ENCODE data around the gene COPS7A.

The COPS7A gene

GRCh38 chr12:6750506-6750905 is 26.7 kb downstream of the COPS7A start:
- no peak for DNase-seq (ENCODE audit: low read depth in 2 of 2, low spot score in 1 of 2)

GRCh38 chr12:6751767-6752166 is 27.9 kb downstream of the COPS7A start:
- no peak for DNase-seq (ENCODE audit: low read depth in 2 of 2, low spot score in 1 of 2)

- DNase-seq (ENCODE audit: low read depth in 2 of 2, low spot score in 1 of 2), result no peak
Observed at GRCh38 chr12:6752167-6752920, 28.5 kb downstream of the COPS7A start.

DNA sequence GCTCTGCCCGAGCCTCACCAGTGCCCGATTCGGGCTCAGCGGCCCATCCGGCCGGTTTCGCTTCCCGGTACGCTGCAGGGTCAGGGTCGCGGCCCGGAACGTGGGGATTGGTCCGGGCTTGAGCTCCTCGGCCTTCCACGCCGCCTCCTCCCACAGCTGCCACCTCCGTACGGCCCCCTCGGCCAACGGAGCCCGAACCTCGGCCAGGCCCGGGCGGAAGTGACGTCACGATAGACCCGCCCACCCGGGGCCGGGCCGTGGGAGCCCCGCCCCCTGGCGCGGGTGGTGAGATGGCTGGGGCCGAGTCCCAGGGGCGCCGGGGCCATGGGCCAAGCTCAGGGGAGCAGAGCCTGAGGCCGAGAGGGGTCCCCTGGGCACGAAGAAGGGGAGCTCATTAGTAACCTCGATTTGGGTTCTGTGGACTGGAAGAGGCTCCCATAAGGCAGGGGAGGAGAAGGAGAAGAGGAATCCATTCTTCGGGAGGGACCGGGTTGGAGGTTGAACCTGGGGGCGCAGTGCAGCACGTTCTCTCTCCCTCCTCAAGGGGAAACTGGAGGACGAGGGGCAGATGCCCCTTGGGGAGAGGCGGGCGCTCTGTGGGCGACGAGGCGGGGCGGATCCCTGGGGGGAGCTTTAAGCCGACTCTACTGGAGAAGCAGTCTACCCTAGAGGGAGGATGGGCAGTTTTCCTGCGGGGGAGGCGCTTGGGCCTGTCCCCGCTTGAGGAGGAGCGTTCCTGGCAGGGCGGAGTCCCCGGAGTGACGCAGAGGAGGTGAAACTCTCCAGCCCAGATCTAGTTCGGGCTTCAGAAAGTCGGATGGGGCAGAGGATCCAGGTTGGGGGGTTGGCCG is 29.3 kb downstream of the COPS7A start, which contains the start of gene MLF2:
MLF2 (minus strand) TSS at position 221 of the 851 bp plus-strand sequence. CDS start 807 bp downstream, outside the sequence.
- peak; percentile 94 to 95 for DNase-seq (ENCODE audit: low read depth in 2 of 2, low spot score in 1 of 2)

DNA sequence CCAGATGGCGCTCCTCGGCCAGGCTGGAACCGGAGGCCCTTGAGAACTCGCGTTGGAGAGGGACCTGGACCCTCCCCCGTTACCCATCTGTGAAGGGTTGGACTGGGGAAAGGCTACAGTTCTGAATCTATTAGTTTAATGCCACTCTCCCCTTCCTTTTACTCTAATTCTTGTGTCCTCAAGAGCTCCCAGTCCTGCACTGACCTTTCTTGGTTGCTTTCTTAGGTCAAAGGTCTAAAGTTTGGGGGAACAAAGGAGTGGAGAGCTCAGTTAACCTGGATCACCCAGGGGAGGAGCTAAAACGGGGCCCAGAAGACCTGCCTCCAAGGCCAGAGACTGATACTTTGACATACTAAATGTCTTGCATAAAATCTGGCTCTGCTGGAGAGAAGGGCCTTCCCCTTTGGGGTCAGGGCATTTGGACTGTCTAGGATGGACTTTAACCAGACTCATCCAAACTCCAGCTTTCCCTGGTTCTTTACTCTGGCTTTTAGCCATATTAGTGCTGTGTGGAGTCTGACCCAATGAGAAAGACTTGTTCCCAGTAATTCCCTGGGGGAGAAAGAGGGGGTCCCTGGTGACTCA is 30.0 kb downstream of the COPS7A start:
- DNase-seq (ENCODE audit: low read depth in 2 of 2, low spot score in 1 of 2), result no peak

- DNase-seq (ENCODE audit: low read depth in 2 of 2, low spot score in 1 of 2), result no peak
Observed at GRCh38 chr12:6754411-6754810, 30.6 kb downstream of the COPS7A start.

GRCh38 chr12:6757028-6757690 is 33.3 kb downstream of the COPS7A start:
- DNase-seq (ENCODE audit: low read depth in 2 of 2, low spot score in 1 of 2), result no peak

- no peak for DNase-seq (ENCODE audit: low read depth in 2 of 2, low spot score in 1 of 2)
Observed at GRCh38 chr12:6758506-6759095, 34.8 kb downstream of the COPS7A start.

GRCh38 chr12:6759741-6760140 is 35.9 kb downstream of the COPS7A start:
- no peak for DNase-seq (ENCODE audit: low read depth in 2 of 2, low spot score in 1 of 2)

DNA sequence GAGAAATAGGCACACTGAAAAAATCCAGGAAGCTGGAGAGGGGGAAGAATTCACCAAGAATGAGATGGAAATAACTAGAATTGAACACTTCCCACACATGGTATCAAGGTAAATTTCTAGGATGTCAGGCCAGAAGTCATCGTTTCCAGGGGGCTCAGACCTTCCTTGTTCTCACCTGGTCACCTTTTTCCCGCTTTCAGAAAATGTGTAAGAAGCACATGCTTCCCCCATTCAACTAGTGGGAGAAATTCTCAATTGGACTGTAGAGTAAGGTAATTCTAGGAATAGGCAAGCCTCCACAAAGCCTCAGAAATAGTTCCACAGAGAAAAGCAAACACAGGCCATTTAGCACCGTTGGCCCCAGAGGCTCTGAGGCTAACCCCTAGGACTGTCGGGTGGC is 39.5 kb downstream of the COPS7A start:
- DNase-seq (ENCODE audit: low read depth in 2 of 2, low spot score in 1 of 2), result no peak

- DNase-seq (ENCODE audit: low read depth in 2 of 2, low spot score in 1 of 2), result no peak
Observed at GRCh38 chr12:6764011-6764828, 40.4 kb downstream of the COPS7A start.

GRCh38 chr12:6765048-6765633 is 41.3 kb downstream of the COPS7A start:
- DNase-seq (ENCODE audit: low read depth in 2 of 2, low spot score in 1 of 2), result no peak

- no peak for DNase-seq (ENCODE audit: low read depth in 2 of 2, low spot score in 1 of 2)
Observed at GRCh38 chr12:6765634-6766581, 42.1 kb downstream of the COPS7A start, which contains the start of gene PTMS. Gene PTMS (plus strand): TSS chr12:6766363. CDS start chr12:6766706, 343 bp downstream.

GRCh38 chr12:6766651-6767349 is 43.0 kb downstream of the COPS7A start:
- no peak for DNase-seq (ENCODE audit: low read depth in 2 of 2, low spot score in 1 of 2)

DNA sequence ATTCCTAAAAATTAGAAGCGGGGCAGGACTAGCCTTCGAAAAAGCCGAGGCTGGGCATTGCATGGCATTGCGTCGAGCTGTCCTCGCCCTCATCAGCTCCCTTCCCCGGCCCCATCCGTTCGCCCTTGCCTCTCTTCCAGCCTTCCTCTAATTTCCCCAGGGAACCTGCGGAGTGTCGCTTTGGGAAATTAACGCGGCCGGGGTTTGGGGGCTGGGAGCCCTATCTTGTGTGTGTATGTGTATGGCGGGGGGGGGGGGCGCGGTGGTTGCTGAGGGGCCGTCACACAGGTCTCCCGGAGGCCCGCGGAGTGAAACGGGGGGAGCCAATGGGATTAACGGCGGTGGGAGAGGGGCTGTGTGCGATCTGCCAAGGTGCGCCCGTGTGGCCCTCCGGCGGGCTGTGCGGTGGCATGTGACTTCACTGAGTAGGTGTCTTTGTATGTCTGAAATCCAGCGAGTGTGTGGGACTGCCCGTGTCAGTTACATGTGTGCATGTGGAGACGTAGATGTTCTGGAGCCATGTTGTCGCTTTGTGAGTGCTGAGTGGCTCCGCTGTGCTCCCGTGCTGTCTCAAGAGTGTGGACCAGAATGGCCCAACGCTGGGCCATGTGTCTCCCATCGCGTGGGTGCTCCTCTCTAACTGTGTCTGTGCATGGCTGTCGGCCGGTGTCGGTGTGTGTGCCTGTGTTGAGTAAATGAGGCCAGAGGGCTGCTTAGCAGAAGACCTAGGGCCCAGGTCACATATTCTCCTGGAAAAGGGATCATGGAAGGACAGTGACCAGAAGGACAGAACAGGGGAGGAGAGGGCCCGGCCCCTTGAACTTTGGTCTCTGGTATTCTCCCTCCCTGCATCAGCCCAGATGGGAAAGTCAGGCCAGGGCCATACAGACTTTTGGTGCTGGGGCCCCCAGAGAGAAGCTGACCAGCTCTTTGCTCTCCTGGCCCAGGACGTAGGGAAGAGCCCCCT is 43.8 kb downstream of the COPS7A start:
- no peak for DNase-seq (ENCODE audit: low read depth in 2 of 2, low spot score in 1 of 2)

- DNase-seq (ENCODE audit: low read depth in 2 of 2, low spot score in 1 of 2), result no peak
Observed at GRCh38 chr12:6768437-6768914, 44.6 kb downstream of the COPS7A start.

GRCh38 chr12:6768990-6769389 is 45.1 kb downstream of the COPS7A start:
- no peak for DNase-seq (ENCODE audit: low read depth in 2 of 2, low spot score in 1 of 2)

Measured in stimulated activated CD8-positive, alpha-beta memory T cell treated with anti-CD3 and anti-CD28 coated beads, Interleukin-4, amount 100 ng/mL, for 4 hours (primary cell).